ENCODE results near the gene KLRC2.

DNA sequence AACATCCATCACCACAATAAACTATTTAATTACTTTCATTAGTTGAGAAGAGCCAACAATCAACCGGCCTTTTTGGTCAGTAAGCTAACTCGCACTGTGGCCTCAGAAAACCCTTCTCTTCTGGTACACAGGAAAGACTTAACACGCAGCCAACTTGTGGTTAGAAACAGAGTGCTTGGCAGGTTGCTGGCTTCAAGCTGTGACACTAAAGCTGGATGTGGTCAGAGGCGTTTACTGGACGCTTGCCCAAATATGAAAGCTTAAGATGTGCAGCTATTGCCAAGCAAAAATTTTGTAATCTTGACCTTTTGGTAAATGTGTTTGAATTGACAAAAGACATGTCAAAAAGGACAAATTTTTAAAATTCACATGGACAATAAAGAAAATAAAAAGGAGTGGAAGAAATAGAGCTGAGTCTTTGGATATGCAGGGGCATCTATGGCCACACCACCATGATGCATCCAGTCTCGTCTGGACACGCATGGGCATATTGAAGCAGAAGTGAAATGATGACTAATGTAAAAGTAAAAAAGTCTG, 43.3 kb downstream of the KLRC2 start:
- TF ChIP-seq POLR2A (IDR thresholded peaks at IDR 0.05): no peak
- TF ChIP-seq, protein P1, sequence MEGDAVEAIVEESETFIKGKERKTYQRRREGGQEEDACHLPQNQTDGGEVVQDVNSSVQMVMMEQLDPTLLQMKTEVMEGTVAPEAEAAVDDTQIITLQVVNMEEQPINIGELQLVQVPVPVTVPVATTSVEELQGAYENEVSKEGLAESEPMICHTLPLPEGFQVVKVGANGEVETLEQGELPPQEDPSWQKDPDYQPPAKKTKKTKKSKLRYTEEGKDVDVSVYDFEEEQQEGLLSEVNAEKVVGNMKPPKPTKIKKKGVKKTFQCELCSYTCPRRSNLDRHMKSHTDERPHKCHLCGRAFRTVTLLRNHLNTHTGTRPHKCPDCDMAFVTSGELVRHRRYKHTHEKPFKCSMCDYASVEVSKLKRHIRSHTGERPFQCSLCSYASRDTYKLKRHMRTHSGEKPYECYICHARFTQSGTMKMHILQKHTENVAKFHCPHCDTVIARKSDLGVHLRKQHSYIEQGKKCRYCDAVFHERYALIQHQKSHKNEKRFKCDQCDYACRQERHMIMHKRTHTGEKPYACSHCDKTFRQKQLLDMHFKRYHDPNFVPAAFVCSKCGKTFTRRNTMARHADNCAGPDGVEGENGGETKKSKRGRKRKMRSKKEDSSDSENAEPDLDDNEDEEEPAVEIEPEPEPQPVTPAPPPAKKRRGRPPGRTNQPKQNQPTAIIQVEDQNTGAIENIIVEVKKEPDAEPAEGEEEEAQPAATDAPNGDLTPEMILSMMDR (IDR thresholded peaks at IDR 0.05): no peak
- peak in 2 of 3 donors; percentile 28 to 36 for TF ChIP-seq POLR2AphosphoS5 (IDR thresholded peaks at IDR 0.05)
